GM10266 (cell line): ENCODE measurements around the gene RAD51B.

Experiments
- DNase-seq: peaks from one replicate; pipeline ENCODE4 v3.0.0; 2012; ENCODE audit errors: extremely low spot score
- TF ChIP-seq, protein P1 (sequence below): IDR thresholded peaks from 2 replicates; pipeline ENCODE4 v1.5.1; 2012; ENCODE audit warnings: mild to moderate bottlenecking, low read depth; ENCODE audit not compliant: control insufficient read depth, insufficient read depth; ENCODE audit errors: missing control alignments

Gene RAD51B

GRCh38 chr14:68386950-68387779 lies 567.6 kb downstream of the RAD51B start:
- no peak for DNase-seq
- TF ChIP-seq, protein P1, sequence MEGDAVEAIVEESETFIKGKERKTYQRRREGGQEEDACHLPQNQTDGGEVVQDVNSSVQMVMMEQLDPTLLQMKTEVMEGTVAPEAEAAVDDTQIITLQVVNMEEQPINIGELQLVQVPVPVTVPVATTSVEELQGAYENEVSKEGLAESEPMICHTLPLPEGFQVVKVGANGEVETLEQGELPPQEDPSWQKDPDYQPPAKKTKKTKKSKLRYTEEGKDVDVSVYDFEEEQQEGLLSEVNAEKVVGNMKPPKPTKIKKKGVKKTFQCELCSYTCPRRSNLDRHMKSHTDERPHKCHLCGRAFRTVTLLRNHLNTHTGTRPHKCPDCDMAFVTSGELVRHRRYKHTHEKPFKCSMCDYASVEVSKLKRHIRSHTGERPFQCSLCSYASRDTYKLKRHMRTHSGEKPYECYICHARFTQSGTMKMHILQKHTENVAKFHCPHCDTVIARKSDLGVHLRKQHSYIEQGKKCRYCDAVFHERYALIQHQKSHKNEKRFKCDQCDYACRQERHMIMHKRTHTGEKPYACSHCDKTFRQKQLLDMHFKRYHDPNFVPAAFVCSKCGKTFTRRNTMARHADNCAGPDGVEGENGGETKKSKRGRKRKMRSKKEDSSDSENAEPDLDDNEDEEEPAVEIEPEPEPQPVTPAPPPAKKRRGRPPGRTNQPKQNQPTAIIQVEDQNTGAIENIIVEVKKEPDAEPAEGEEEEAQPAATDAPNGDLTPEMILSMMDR, result no peak

GRCh38 chr14:68389943-68390342 lies 570.4 kb downstream of the RAD51B start:
- TF ChIP-seq, protein P1, result no peak

GRCh38 chr14:68390741-68391140 lies 571.2 kb downstream of the RAD51B start:
- TF ChIP-seq, protein P1, result no peak
- DNase-seq, result no peak

More at GRCh38 chr14:68389943-68390342, 570.4 kb downstream of the RAD51B start:
- no peak for DNase-seq

GRCh38 chr14:68391311-68392014 lies 571.9 kb downstream of the RAD51B start:
- DNase-seq, result no peak
- TF ChIP-seq, protein P1, result no peak

DNA sequence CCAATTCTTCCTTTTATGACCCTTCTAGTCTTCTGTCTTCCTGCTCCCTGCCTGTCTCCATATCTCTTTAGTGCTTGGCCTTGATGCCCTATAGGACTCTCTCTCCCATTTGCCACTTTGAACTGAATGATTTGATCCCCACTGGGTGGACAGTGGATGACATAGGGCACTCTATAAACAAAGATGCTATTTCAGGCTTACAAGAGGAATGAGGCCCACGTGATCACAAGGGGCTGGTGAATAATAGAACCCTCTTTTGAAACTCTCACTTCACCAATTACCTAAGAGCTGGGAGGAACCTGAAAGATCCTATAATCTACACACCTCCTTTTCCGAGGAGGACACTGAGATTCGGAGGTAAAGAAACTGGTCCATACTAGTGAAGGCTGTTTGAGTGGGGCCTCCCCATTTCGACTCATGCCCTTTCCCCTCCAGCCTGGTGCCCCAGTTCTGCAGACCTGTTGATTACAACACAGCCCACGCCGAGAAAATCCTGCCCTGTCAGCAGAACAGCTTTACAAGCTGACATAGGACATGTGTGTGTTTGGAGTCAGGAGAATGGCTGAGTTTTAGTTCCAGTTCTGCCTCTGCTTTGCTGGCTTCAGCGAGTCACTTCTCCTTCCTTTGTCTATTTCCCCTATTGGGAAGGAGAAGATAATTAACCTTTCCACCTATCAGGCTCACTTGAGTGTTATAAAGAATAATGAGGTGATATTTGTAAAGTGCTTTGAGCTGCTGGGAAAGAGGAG lies 573.0 kb downstream of the RAD51B start:
- no peak for DNase-seq
- TF ChIP-seq, protein P1, result no peak

GRCh38 chr14:68393259-68393658 lies 573.7 kb downstream of the RAD51B start:
- no peak for DNase-seq
- TF ChIP-seq, protein P1, result no peak
